Psoas muscle (tissue), 8 donors: Measurements from ENCODE around the gene CDON. TPM values are rescaled to one million over a fixed set of nuclear protein-coding genes. Genes with fewer than 3 reads are reported as not detected.

Experiments
- ATAC-seq, 4 donors: fragments of 200-7000 bp; cut with Tn5 transposase; one replicate each; pipeline ENCODE4 v1.9.1; 2020; ENCODE audit warnings: moderate library complexity in 3 of 4, mild to moderate bottlenecking in 2 of 4
- DNase-seq, 2 donors: peaks; one replicate each; pipeline ENCODE4 v3.0.0-alpha.2; 2020
- H3K27ac ChIP-seq: fragments of 200-600 bp; one replicate; pipeline ENCODE4 v1.8.0; 2022
- H3K27me3 ChIP-seq, 3 donors: fragments of 200-600 bp in 1 of 3; one replicate each; pipeline versions ENCODE4 v1.6.1 to v1.8.0; 2013 to 2022; ENCODE audit warnings: low read length in 2 of 3, mild to moderate bottlenecking in 2 of 3, moderate library complexity in 1 of 3; ENCODE audit not compliant: insufficient read depth in 3 of 3
- H3K36me3 ChIP-seq, 2 donors: fragments of 200-600 bp in 1 of 2; one replicate each; pipeline versions ENCODE4 v1.6.1 to v1.8.0; 2013 to 2022; ENCODE audit warnings: low read depth in 1 of 2, mild to moderate bottlenecking in 1 of 2, moderate library complexity in 1 of 2; ENCODE audit not compliant: insufficient read depth in 1 of 2
- H3K4me1 ChIP-seq: fragments of 200-600 bp; one replicate; pipeline ENCODE4 v1.8.0; 2022
- H3K4me3 ChIP-seq: fragments of 200-600 bp; one replicate; pipeline ENCODE4 v1.8.0; 2022; ENCODE audit warnings: mild to moderate bottlenecking
- H3K9me3 ChIP-seq: fragments of 200-600 bp; one replicate; pipeline ENCODE4 v1.8.0; 2022
- WGBS, 3 donors: extraction: QIAGEN DNeasy Blood & Tissue Kit; methylation state at CpG; one replicate each; pipeline versions ENCODE4 v1.1.6 to v1.1.7; 2013; 5-methylcytosine and 5-hydroxymethylcytosine counted together
- intact Hi-C, 2 donors: fragments of 100-400 bp; cut with DNase I; formaldehyde crosslinking; loops; one replicate each; pipeline versions ENCODE4 v1.11.0 to v1.14.2; 2022
- polyA plus RNA-seq, 3 donors: library from polyadenylated mRNA; stranded (reverse); fragments of 200-250 nt; gene quantifications; one replicate each; pipeline ENCODE4 v1.2.3, GENCODE V29; 2013
- total RNA-seq, 4 donors: library from RNA; stranded (reverse); fragmentation: NEBNext Ultra II Directional in 2 of 4; extraction: Animal tissue kit (Norgen Biotek cat#: 25700) in 2 of 4; gene quantifications; one replicate each; pipeline versions ENCODE4 v1.2.1 to v1.2.4, GENCODE V29; 2021 to 2023
- TF ChIP-seq, protein P1 (sequence below): fragments of 200-600 bp; IDR thresholded peaks from one replicate; pipeline ENCODE4 v1.8.0; 2022; ENCODE audit warnings: antibody characterized with exemption
- donor health status: healthy with polysubstance abuse.
- donor health status: DM: no; HTN: no; CAD: no; lungs with moderate emphysema.
- donor health status: Bipolar disorder and iron deficiency.
- donor health status: healthy.
- donor health status: DM: yes; HTN: yes; CAD: no.
- donor health status: DM: no; HTN: no; CAD: no.
- donor health status: DM: no; HTN: no; CAD: no.
- donor health status: DM: yes; HTN: yes; CAD: no.

The CDON gene
- total and polyA plus RNA-seq, 7 donors: 0.63 to 5.6 (median 1.3) TPM

DNA sequence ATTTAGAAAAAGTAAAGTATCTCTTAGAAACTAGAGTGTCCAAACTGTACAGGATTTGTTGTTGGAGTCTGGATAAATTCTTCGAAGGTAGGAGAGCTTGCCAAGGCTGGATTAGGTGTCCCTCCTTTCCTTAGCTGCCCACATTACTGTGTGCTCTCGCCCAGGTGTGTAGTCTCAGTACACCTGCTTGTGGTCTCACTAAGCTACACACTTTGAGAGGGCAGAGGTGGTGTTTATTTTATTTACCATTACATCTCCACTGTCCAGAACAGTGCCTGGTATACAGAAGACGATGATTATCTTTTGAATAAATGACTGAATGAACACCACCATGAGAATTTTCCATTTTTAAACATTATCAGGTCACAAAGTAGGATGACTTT, 80.3 kb downstream of the CDON start:
- WGBS, 3 donors: 80 to 95% (median 93%) methylated on average over 3 of the region's 3 CpGs

DNA sequence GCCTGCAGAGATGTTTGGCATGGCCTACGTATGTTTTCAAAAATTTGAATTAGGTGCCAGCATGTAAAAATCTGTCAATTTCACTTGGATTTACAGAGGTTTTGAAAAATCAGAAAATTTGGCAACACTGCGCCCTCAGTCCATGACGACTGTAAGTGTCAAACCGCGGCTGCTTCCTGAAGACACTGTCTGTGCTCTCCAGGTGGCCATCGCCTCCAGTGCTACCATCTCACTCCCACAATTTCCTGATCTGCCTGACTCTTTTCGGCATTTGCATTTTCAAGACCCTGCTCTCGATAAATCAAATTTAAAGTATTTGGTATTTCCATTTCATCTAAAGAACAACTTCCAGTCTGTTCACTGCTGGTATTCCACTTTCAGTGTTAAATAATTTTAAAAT, 82.2 kb downstream of the CDON start:
- ATAC-seq (no peak), DNase-seq (no peak)
- Histone ChIP-seq H3K9me3 (no peaks in the 10 kb centered on the region), H3K4me3 (no peak overlapping the region), H3K4me1 (no peaks in the 10 kb centered on the region), H3K36me3 (peaks cover 0 to 4% of the 10 kb centered on the region in 2 donors), H3K27ac (no peak overlapping the region), H3K27me3 (no peaks in the 10 kb centered on the region)
- WGBS, 3 donors: 90 to 95% (median 93%) methylated on average over 8 of the region's 8 CpGs
- intact Hi-C loops: no loop called here
- TF ChIP-seq, protein P1, sequence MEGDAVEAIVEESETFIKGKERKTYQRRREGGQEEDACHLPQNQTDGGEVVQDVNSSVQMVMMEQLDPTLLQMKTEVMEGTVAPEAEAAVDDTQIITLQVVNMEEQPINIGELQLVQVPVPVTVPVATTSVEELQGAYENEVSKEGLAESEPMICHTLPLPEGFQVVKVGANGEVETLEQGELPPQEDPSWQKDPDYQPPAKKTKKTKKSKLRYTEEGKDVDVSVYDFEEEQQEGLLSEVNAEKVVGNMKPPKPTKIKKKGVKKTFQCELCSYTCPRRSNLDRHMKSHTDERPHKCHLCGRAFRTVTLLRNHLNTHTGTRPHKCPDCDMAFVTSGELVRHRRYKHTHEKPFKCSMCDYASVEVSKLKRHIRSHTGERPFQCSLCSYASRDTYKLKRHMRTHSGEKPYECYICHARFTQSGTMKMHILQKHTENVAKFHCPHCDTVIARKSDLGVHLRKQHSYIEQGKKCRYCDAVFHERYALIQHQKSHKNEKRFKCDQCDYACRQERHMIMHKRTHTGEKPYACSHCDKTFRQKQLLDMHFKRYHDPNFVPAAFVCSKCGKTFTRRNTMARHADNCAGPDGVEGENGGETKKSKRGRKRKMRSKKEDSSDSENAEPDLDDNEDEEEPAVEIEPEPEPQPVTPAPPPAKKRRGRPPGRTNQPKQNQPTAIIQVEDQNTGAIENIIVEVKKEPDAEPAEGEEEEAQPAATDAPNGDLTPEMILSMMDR: no peak

More for the DNA sequence above, 80.3 kb downstream of the CDON start:
- Histone ChIP-seq H3K4me3 (no peak overlapping the region), H3K27me3 (no peaks in the 10 kb centered on the region), H3K4me1 (no peaks in the 10 kb centered on the region), H3K27ac (no peak overlapping the region), H3K36me3 (peaks cover 0 to 4% of the 10 kb centered on the region in 2 donors), H3K9me3 (no peaks in the 10 kb centered on the region)
- no peak for ATAC-seq
- no peak for DNase-seq
- TF ChIP-seq, protein P1: no peak
- intact Hi-C loops: no loop called here

DNA sequence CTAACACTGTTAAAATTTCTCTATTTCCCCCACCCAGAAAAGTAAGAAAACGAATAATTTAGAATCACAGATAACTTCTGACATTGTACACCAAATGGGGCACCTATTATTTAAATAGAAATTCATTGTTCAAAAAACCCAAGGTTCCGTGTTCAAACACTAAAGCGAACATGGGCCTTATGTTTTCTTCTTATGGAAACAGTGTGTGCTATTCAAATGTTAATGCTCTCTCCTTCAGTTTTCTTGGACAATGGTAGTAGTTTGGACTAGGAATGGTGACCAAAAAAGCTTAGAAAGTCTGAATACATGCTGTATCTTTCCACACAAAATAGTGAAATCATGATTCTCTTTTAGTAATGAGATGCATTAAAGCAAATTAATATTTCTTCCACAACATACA, 83.2 kb downstream of the CDON start:
- intact Hi-C loops: loop anchor here in 1 of 2 donors (1.0 kb wide), 1 partner anchor 36 kb away; no protein-coding TSS in a partner anchor
- Histone ChIP-seq H3K4me1 (no peaks in the 10 kb centered on the region), H3K9me3 (no peaks in the 10 kb centered on the region), H3K27me3 (no peaks in the 10 kb centered on the region), H3K27ac (no peak overlapping the region), H3K4me3 (no peak overlapping the region), H3K36me3 (peaks cover 0 to 4% of the 10 kb centered on the region in 2 donors)
- no peak for DNase-seq
- TF ChIP-seq, protein P1: no peak
- 91 to 94% (median 94%) methylated on average over 3 of the region's 3 CpGs for WGBS, 3 donors
- ATAC-seq: no peak

DNA sequence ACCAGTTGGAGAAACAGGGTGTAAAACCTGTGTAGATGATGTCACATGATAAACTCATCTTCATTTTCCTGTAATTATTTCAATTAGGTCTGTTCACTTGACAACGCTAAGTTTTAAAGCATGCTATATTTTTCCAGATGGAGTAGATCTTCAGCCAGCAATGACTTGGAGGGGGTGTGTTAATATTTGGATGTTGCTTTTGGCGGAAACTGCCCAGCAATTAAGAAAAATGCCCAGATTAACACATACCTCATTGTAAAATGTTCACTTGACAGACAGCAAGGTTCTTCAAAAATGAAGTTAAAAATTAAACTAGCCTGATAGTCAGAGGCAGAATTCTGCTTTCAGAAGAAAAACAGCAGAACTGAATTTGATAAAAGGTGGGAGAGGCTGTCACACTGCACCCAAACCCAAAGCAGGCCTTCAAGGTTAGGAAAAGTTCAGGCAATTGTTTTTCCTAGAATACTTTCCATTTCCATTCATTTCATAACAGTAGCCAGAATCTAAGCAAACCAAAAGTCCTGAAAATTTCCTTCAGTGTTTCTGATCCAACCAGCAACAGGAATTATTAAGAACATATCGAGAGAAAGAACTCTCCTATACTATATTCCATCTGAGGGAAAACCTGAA, 83.8 kb downstream of the CDON start:
- Histone ChIP-seq H3K36me3 (peaks cover 0 to 4% of the 10 kb centered on the region in 2 donors), H3K4me1 (no peaks in the 10 kb centered on the region), H3K4me3 (no peak overlapping the region), H3K27me3 (no peaks in the 10 kb centered on the region), H3K27ac (no peak overlapping the region), H3K9me3 (no peaks in the 10 kb centered on the region)
- WGBS, 3 donors: 74 to 84% (median 81%) methylated on average over 3 of the region's 3 CpGs
- no peak for DNase-seq
- intact Hi-C loops: loop anchor here in 1 of 2 donors (1.0 kb wide), 1 partner anchor 36 kb away; no protein-coding TSS in a partner anchor
- ATAC-seq: no peak
- TF ChIP-seq, protein P1: no peak
